NCI-H446 (cell line): ENCODE measurements around the gene CNTNAP1.
"Not testable (repeated sequence)": the region's sequence is repeated elsewhere in the genome, so short reads cannot be mapped to it uniquely, and the experiment has no call there.

Experiments used
- DNase-seq, 2 experiments: peaks; one replicate each; lab custom pipeline; 2025; lab: John Stamatoyannopoulos, UW

CNTNAP1 gene

DNA sequence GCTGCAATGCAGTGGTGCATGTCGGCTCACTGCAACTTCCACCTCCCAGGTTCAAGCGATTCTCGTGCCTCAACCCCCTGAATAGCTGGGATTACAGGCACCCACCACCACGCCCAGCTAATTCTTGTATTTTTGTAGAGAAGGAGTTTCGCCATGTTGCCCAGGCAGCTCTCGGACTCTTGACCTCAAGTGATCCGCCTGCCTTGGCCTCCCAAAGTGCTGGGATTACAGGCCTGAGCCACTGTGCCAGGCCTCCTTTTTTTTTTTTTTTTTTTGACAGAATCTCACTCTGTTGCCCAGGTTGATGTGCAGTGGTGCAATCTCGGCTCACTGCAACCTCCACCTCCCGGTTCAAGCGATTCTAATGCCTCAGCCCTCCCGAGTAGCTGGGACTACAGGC, 60.6 kb downstream of the CNTNAP1 start:
- DNase-seq, result not testable (repeated sequence)

DNA sequence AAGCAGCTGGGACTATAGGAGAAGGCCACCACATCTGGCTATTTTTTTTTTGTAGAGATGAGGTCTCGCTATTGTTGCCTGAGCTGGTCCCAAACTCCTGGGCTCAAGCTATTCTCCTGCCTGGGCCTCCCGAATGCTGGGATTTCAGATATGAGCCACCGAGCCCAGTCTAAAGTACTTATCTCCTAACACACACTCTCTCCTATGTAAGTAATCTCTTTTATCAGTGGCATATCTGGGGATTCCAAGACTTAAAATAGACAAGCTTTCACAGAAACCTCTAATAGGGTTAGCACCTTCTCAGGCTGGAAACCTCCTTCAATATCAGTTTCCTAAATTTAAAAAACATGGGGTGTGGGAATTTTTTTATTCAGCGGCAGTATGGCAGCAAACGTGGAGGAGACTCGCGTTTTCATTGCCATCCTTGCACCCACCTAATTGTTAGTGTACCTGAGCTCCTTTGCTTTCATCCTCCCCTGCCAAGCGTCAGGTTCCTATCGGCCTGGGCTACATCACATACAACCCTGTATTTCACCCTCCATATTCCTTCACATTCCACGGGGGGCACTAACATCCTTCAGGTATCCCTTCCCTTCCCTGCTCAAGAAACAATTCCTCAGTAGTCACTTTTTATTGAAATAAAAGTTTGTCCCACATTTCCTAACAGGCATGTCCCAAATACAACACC, 61.4 kb downstream of the CNTNAP1 start:
- no peak for DNase-seq

DNA sequence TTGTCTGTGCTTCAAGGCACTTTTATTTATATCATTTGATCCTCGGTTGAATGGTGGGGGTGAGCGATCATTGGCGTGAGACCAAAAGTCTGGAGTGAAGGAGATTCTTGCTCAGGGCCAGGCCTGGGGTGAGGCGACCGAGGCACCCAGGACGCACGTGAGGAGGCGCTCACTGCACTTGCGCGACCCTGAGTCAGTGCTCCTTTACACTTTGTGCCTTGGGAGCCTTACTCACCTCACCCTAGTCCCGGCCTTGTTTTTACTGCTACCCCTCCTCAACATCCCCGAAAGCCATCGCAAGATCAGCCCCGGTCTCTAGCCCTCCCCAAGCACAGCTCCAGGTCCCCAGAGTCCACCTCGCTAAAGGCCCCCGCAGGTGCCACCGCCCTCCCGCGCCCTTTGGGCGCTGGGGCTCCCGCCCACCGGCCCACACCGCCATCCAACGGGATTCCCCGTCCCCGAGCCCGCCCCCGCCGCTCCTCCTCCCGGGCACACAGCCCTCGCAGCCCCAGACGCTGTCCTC, 62.0 kb downstream of the CNTNAP1 start:
- DNase-seq, result peak in 1 of 2 experiments; percentile 76

DNA sequence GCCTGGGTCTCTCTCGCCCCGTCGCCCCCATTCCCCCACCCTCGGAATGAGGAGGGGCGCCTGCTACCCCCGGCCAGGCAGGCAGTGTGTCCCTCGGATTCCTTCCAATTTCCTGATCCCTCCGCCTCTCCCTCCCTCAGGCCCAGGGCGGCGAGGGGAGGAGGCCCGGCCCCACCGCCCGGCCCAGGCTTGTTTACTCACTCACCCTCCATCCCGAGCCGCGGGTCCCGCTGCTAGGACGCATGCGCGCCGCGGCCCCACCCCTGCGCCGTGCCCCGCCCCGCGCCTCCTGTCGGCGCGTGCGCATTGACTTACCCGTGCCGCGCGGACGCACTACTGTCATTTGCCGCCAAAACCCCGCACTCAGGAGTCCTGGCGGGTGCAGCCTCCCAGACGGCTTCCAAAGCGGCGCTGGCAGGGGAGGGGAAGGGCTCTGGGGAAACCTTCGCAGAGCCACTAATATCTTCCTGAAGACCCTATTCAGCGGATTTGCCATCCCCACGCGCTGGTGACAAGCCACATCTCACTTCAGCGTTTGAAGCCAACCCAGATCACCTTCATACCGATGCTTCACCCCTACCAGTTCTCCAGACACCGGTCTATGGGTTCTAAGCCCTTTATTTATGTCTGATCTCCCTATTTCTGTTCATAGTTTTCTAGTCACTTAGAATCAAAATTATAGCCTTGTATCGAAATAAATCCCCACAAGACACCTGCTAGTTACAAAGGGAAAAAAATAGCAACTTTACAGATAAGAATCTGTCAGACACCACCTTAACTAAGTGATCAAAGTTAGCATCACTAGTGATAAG, 62.7 kb downstream of the CNTNAP1 start, which contains the start of gene EZH1:
Gene EZH1 (minus strand): TSS at position 235 of the 812 bp plus-strand sequence. CDS start 16,099 bp downstream, outside the sequence.
- peak; percentile 89 to 97 for DNase-seq

DNA sequence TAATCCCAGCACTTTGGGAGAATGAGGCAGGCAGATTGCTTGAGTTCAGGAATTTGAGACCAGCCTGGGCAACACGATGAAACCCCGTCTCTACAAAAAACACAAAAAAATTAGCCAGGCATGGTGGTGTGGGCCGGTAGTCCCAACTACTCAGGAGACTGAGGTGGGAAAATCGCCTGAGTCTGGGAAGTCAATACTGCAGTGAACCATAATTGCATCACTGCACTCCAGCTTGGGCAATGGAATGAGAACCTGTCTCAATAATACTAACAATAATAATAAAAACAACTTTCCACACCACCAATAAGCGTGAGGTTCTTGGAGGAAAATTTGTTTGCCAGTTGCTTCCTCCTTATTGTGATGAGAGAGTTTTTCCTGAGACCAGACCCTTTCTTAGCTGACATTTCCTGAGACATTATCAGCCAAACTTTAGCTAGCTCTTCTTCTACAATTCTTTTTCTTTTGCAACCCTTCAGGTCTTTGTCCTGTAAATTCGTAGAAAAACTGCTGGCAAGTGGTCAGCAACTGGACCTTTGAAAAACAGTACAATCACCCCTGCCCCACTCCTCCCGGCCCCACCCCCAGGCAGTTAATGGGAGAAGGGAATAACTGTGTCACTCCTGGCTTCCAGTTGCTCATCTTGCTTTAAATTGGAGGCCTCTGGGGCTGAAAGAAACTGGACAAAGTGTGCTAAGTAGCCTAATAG, 66.0 kb downstream of the CNTNAP1 start:
- DNase-seq, result no peak

DNA sequence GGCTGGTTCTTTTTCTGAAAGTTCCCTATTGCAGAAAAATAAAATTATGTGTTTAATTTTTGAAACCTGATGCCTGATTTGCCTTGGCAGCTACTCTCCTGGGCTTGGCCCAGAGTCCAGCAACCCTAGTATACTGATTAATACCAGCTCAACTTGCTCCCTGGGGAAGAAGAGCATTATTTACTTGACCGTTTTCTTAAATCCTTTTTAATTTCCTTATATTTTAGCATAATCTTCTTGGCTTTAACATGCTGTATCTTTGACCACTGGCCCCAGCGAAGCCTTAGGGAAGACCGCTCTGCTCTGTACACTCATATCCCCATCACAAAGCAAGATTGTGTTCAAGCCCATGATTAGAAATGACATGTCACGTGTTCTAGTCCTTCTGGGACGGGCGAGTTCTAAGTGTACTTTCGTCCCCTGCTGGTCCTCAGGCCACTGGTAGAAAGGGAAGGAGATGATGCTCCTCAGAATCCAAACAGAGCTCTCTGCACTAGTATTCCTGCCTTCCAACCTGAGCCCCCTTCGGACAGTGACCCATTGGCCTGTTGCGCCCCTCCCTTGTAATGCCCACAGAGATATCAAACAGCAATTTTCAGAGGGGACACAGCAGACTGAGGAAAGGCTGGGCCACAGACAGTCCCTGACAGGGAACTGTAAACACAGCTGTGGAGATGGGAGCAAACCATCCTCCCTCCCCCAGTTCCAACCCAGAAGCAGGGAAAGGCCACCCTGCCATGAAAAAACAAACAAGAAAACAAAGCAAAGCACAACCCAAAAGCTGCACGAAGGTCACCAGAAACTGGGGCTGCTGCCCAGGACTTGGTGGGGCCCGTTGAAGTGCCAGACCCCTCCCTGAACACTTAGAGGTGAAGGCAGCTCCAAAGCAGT, 66.8 kb downstream of the CNTNAP1 start:
- DNase-seq, result no peak
